GM18502 (cell line): ENCODE results near the gene PRELP.
"Not testable (repeated sequence)": the region's sequence is repeated elsewhere in the genome, so short reads cannot be mapped to it uniquely, and the experiment has no call there.

Experiments
- ATAC-seq: cut with Tn5 transposase; IDR thresholded peaks from one replicate; pipeline ENCODE4 v1.9.1; 2021; ENCODE audit warnings: mild to moderate bottlenecking; ENCODE audit not compliant: unreplicated experiment, poor library complexity

Gene PRELP

GRCh38 chr1:203503836-203504235, 28.2 kb downstream of the PRELP start:
- no peak for ATAC-seq

DNA sequence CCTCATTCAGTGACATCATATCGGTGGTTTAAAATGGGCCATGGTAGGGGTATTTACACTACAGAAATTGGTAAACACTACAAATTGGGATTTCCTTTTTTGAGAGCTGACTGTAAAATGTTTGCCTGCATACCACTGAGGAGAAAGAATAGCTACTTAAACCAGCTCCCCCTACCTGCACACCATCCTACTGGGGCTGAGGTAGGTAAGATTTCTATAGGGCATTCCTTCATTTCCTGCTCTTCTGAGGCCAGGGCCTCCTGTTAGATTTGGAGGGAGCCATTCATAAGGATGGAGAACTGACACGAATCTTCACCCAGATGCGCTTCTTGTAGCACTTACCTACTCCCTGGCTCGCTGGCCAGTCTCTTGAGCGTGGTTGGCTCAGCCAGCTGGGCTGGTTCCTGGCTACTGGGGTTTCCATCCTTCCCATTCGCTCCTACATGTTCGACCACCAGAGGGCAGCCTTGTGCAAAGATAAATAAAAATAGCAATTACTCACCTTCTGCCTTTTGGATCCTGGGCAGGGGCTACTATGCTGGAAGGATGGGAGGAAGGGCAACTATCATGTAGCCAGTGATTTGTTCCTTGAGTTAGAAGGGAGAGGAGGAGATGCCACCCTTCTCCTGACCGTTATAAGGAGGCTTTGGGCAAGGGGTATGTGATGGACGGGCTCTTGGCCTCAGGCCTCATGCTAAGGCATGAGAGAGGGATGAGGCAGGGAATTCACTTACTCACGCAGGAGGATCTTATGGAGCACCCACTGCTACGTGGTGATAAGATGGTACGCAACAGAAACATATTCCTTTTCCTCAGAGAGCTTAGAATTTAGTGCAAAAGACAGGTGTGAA, 29.0 kb downstream of the PRELP start:
- ATAC-seq: no peak

GRCh38 chr1:203505526-203506204, 30.1 kb downstream of the PRELP start:
- ATAC-seq: no peak

GRCh38 chr1:203506858-203507626, 31.4 kb downstream of the PRELP start:
- no peak for ATAC-seq

DNA sequence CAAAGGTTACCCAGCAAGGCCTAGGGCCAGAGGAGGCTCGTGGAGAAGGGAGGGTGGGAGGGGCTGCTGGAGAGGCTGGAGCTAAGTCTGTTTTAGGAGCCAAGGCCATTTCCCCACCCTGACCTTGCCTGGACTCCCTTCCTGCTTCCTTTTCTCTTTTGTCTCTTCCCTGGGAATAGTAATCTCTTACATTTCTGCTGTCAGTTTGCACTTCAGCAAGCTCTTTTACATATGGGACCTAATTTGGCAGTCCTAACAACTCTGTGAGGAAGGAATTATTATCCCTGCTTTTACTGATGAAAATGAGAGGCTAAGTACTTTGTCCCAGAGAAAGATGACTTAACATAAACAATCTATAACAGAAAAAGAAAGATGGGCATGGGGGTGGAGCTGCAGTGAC, 32.2 kb downstream of the PRELP start:
- ATAC-seq: no peak

- ATAC-seq: no peak
These were observed 33.0 kb downstream of the PRELP start for GRCh38 chr1:203508463-203509073.

- no peak for ATAC-seq
These were observed 33.5 kb downstream of the PRELP start for GRCh38 chr1:203509135-203509534.

GRCh38 chr1:203511513-203511912, 35.9 kb downstream of the PRELP start:
- ATAC-seq: no peak

DNA sequence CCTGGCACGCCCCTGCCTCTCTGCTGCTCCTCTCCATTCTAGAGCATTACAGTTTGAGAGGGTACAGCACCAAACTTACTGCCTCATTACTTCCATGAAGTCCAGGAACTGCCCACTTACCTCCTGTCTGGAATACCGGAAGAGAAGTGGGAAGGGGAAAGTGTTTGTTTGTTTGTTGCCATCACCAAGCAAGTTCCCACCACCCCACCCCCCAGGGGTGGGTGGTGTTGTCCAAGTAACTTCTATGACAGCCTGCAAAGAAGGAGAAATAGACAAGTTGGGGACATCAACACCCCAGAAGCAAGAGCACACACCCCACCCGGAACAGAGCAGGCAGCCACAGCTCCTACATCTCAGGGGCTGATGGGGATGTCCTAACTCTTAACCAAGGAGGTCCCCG, 36.3 kb downstream of the PRELP start:
- ATAC-seq: no peak

DNA sequence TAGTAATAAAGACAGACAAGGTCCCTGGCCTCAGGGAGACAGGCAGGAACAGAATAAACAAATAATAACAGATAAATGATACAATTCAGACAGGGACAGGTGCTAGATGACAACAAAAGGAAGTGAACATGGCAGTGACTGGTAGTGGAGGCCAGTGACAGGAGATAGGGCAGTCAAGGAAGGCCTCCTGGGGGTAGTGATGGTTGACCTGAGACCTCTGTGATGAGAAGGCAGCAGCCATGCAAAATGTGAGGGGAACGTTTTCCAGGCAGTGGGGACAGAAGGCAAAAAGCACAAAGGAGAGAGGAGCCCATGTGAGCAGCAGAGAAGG, 36.9 kb downstream of the PRELP start:
- no peak for ATAC-seq

DNA sequence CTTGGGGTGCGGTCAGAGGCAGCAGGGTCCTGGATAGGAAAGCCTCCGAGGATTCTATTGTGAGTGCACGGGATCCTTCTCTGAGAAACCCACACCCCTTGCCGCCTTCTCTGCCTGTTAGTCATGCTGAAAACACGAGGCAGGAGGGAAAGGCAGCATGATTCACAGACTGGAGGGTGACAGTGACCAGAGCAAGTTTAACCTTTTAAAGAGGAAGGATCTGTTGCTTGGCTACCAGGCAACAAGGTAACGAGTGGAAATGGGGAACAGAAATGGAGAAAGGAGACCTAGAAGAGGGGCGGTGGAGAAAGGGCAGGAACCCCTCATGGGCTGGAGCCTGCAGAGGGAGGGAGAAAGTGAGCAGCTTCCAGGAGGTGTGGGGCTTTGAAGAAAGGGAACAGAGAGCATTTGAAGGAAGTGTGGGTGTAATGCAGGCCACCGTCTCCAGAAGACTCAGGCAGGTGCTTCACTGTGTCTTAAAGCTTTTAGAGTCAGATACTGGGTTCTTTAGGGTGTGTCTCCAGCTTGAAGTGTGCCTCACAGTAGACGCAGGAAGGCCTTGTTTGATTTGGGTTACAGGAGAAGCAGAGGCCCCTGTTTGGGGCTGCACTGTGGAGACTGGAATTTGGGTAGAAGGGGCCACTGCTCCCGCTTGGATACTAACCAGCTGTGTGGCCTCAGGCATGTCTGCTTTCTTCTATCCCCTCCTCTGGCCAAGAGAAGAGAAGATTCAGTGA, 37.4 kb downstream of the PRELP start:
- no peak for ATAC-seq

GRCh38 chr1:203513585-203514031, 38.0 kb downstream of the PRELP start:
- no peak for ATAC-seq

- ATAC-seq: no peak
These were observed 40.6 kb downstream of the PRELP start for GRCh38 chr1:203516184-203516583.

DNA sequence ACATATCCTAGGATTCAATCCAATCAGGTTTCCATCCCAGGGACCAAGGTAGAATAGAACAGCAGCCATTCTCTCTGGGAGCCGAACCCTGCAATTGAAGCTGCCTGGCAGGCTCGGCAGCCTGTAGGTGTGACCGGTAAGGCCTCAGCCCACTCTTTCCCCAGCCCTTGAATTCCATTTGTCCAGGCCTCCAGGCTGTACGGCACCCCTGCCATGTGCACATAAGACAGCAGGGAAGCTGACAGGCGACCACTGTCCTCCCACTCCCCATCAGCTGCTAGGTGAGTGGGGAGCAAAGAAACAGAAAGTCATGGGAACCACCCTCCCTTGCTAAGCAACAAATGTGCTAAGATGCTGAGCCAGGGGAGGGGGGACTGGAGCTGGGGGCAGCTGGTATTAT, 41.3 kb downstream of the PRELP start:
- ATAC-seq: no peak

- ATAC-seq: no peak
These were observed 42.0 kb downstream of the PRELP start for GRCh38 chr1:203517426-203518110.

GRCh38 chr1:203518139-203518538, 42.5 kb downstream of the PRELP start:
- ATAC-seq: not testable (repeated sequence)

DNA sequence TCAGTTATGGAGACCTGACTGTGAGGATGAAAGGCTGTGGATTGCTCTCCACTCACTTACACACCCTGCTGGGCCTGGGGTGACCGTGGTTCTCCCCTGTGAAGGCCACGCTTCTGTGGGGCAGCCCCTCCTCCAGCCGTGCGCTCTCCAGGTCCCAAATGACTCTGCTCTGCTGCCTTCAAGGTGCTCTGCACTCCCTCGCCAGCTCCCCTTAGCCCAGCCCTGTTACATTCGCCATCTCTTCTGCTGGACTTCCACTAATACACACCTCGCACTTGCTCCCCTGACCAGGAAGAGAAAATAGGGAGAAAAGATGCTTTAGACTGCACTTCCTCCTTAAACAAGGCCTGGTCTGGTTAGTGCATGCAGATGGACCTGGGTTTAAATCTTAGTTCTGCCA, 42.9 kb downstream of the PRELP start:
- no peak for ATAC-seq

DNA sequence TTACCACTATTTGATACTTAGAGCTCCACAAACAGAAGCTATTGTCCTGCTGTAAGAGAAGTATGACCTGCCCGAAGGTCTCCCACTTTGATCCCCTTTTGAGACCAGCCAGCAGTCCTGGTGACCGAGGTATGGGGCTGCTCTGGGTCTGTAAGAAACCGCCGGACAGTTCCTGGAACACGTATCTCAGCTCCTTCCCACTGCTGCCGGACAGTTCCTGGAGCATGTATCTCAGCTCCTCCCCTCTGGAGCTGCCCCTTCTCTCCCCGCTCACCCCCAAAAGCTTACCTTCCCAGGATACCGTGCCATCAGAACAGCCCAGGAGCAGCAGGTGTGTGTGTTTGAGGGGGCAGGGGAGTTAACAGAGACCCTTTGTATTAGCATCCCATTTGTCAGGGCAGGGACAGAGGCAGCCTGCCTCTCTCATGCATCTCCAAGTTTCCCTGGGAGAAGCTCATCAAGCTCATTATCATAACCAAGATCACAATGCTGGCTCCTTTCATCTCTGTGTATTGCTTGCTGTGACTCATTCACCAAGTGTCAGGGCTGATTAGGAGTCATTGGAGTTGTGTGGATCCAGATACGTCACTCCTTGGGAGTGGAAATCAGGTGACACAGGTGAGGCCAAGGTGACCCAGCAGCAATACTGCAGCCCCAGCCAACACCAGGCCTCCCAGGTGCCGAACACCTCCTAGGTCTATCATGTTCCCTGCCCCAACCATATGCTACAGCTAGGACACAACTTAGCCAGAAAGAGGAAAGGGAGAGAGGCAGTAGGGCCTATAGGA, 43.6 kb downstream of the PRELP start:
- no peak for ATAC-seq

DNA sequence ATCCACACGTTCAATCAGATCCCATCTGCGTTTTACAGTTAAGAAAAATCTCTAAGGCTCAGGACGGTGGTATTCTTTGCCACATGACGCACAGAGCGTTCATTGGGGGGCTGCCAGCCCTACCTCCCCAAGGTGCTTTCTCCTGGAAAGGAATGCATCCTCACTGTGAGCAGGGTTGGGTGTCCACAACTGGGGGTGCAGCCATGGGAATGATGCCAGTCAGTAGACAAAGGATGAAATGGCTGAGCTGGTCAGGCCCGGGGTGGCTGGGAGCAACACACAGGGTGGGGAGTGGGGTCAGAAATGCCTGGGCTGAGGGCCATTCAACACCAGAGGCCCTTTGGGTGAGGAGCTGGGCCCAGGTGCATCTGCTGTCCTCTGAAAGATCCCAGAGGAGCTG, 44.3 kb downstream of the PRELP start:
- no peak for ATAC-seq
